Smooth muscle cell (in vitro differentiated cells): ENCODE results near the gene GALNT7. TPM values are rescaled to one million over a fixed set of nuclear protein-coding genes. Genes with fewer than 3 reads are reported as not detected.

ENCODE experiments used
- DNase-seq: peaks from one replicate; lab custom pipeline; 2025; ENCODE audit not compliant: unreplicated experiment; lab: John Stamatoyannopoulos, UW
- H2AFZ ChIP-seq: fragments of 200-600 bp; sonication (generic); 2 replicates; pipeline ENCODE4 v1.6.0; 2016; ENCODE audit warnings: antibody characterized with exemption, low read depth, mild to moderate bottlenecking
- H3F3A ChIP-seq: fragments of 200-600 bp; sonication (generic); 2 replicates; pipeline ENCODE4 v1.6.0; 2017; ENCODE audit warnings: antibody characterized with exemption, low read depth
- H3K27ac ChIP-seq: fragments of 200-600 bp; sonication (generic); 2 replicates; pipeline ENCODE4 v1.5.1; 2016; ENCODE audit warnings: low read depth, mild to moderate bottlenecking
- H3K27me3 ChIP-seq: fragments of 200-600 bp; sonication (generic); 2 replicates; pipeline ENCODE4 v1.6.1; 2016; ENCODE audit warnings: low read depth, mild to moderate bottlenecking
- H3K36me3 ChIP-seq: fragments of 200-600 bp; sonication (generic); 2 replicates; pipeline ENCODE4 v1.5.1; 2016; ENCODE audit warnings: low read depth
- H3K4me1 ChIP-seq: fragments of 200-600 bp; sonication (generic); 2 replicates; pipeline ENCODE4 v1.5.1; 2016; ENCODE audit warnings: low read depth
- H3K4me2 ChIP-seq: fragments of 200-600 bp; sonication (generic); 2 replicates; pipeline ENCODE4 v1.6.0; 2016; ENCODE audit warnings: mild to moderate bottlenecking
- H3K4me3 ChIP-seq: fragments of 200-600 bp; sonication (generic); 2 replicates; pipeline ENCODE4 v1.5.1; 2016; ENCODE audit warnings: mild to moderate bottlenecking
- H3K79me2 ChIP-seq: fragments of 200-600 bp; sonication (generic); 2 replicates; pipeline ENCODE4 v1.6.0; 2016; ENCODE audit warnings: low read depth, mild to moderate bottlenecking
- H3K9ac ChIP-seq: fragments of 200-600 bp; sonication (generic); 2 replicates; pipeline ENCODE4 v1.6.0; 2016; ENCODE audit warnings: low read depth
- H3K9me3 ChIP-seq: fragments of 200-600 bp; sonication (generic); replicated peaks from 2 replicates; pipeline ENCODE4 v1.5.1; 2016; ENCODE audit warnings: low read depth
- H4K20me1 ChIP-seq: fragments of 200-600 bp; sonication (generic); 2 replicates; pipeline ENCODE4 v1.6.0; 2016; ENCODE audit warnings: low read depth
- CTCF ChIP-seq: fragments of 200-600 bp; sonication (generic); IDR thresholded peaks from 2 replicates; pipeline ENCODE4 v1.5.1; 2017; ENCODE audit warnings: borderline replicate concordance, mild to moderate bottlenecking, antibody characterized with exemption; ENCODE audit not compliant: insufficient read depth, poor library complexity, severe bottlenecking
- WGBS: methylation state at CpG from one replicate; pipeline ENCODE4 v1.1.7; 2016; ENCODE audit warnings: low lambda C conversion rate; 5-methylcytosine and 5-hydroxymethylcytosine counted together
- polyA plus RNA-seq: library from polyadenylated mRNA; unstranded; fragments of >200 nt; fragmentation: Nextera tagmentation; extraction: Ambion mirVana; gene quantifications from 2 replicates; pipeline ENCODE4 v1.2.1, GENCODE V29; 2016
- total RNA-seq: library from RNA; depleted of rRNA; stranded (reverse); fragments of >200 nt; gene quantifications from 2 replicates; pipeline ENCODE4 v1.2.3, GENCODE V29; 2014

Gene GALNT7
- total and polyA plus RNA-seq, 2 experiments from 2014 or later, result 9.0 to 33.4 TPM

- Histone ChIP-seq H3K36me3 (no peaks in the 10 kb centered on the region), H3K4me1 (peaks cover 4% of the 10 kb centered on the region), H3K79me2 (peaks cover 7% of the 10 kb centered on the region), H3K9me3 (no peaks in the 10 kb centered on the region), H3K27me3 (no peaks in the 10 kb centered on the region), H4K20me1 (no peaks in the 10 kb centered on the region), H3F3A (peaks cover 5% of the 10 kb centered on the region), H3K27ac (no peak overlapping the region), H3K9ac (no peak overlapping the region), H3K4me2 (no peak overlapping the region), H2AFZ (no peak overlapping the region), H3K4me3 (no peak overlapping the region)
- DNase-seq, result no peak
- no peak for TF ChIP-seq CTCF
- WGBS, result 56% methylated on average over 2 of the region's 2 CpGs
These were observed 68.5 kb downstream of the GALNT7 start for GRCh38 chr4:173237152-173237551.

GRCh38 chr4:173237762-173238161, 69.2 kb downstream of the GALNT7 start:
- Histone ChIP-seq H3K4me2 (no peak overlapping the region), H3K4me1 (peaks cover 4% of the 10 kb centered on the region), H3K4me3 (no peak overlapping the region), H2AFZ (no peak overlapping the region), H3K79me2 (peaks cover 7% of the 10 kb centered on the region), H3K36me3 (no peaks in the 10 kb centered on the region), H3K9me3 (no peaks in the 10 kb centered on the region), H3F3A (peaks cover 5% of the 10 kb centered on the region), H3K27ac (no peak overlapping the region), H3K27me3 (no peaks in the 10 kb centered on the region), H3K9ac (no peak overlapping the region), H4K20me1 (no peaks in the 10 kb centered on the region)
- no peak for DNase-seq
- TF ChIP-seq CTCF, result no peak
- WGBS, result 85% methylated on average over 2 of the region's 2 CpGs

- Histone ChIP-seq H3F3A (peaks cover 5% of the 10 kb centered on the region), H3K79me2 (peaks cover 7% of the 10 kb centered on the region), H4K20me1 (no peaks in the 10 kb centered on the region), H3K9ac (no peak overlapping the region), H3K4me1 (peaks cover 5% of the 10 kb centered on the region), H3K9me3 (no peaks in the 10 kb centered on the region), H3K27ac (no peak overlapping the region), H2AFZ (no peak overlapping the region), H3K36me3 (no peaks in the 10 kb centered on the region), H3K4me2 (no peak overlapping the region), H3K27me3 (peaks cover under 1% of the 10 kb centered on the region), H3K4me3 (no peak overlapping the region)
- no peak for DNase-seq
- TF ChIP-seq CTCF, result no peak
These were observed 72.1 kb downstream of the GALNT7 start for GRCh38 chr4:173240696-173241095.

GRCh38 chr4:173242466-173243250, 74.0 kb downstream of the GALNT7 start:
- H3F3A ChIP-seq, result no peaks in the 10 kb centered on the region
- no peak for TF ChIP-seq CTCF
- peak overlapping the region; percentile 21 for H3K27ac ChIP-seq
- peaks cover 8% of the 10 kb centered on the region for H3K27me3 ChIP-seq
- H4K20me1 ChIP-seq, result no peaks in the 10 kb centered on the region
- H3K36me3 ChIP-seq, result no peaks in the 10 kb centered on the region
- no peak overlapping the region for H2AFZ ChIP-seq
- H3K4me1 ChIP-seq, result peaks cover 6% of the 10 kb centered on the region
- H3K79me2 ChIP-seq, result peaks cover 7% of the 10 kb centered on the region
- WGBS, result 52% methylated on average over 3 of the region's 3 CpGs
- H3K9ac ChIP-seq, result no peak overlapping the region
- no peak for DNase-seq
- peak overlapping the region; percentile 5 for H3K4me2 ChIP-seq
- no peaks in the 10 kb centered on the region for H3K9me3 ChIP-seq
- H3K4me3 ChIP-seq, result no peak overlapping the region
